Gastroesophageal sphincter (tissue), 4 donors: ENCODE measurements around the gene ZPLD1. TPM values are rescaled to one million over a fixed set of nuclear protein-coding genes. Genes with fewer than 3 reads are reported as not detected.

Experiments
- ATAC-seq: fragments of 150-250 bp; one replicate; pipeline ENCODE4 v1.9.1; 2016; ENCODE audit warnings: mild to moderate bottlenecking, moderate library complexity
- H3K27ac ChIP-seq, 4 donors: fragments of 200-600 bp; sonication (generic) in 3 of 4; 1 replicate in 3 of 4; 2 replicates in 1 of 4; pipeline ENCODE4 v1.5.1; 2016 to 2019
- H3K27me3 ChIP-seq: fragments of 200-600 bp; sonication (generic); one replicate; pipeline ENCODE4 v1.5.1; 2019
- H3K36me3 ChIP-seq, 2 donors: fragments of 200-600 bp; sonication (generic); one replicate each; pipeline ENCODE4 v1.5.1; 2019; ENCODE audit warnings: control low read depth in 1 of 2
- H3K4me1 ChIP-seq, 3 donors: fragments of 200-600 bp; sonication (generic); 1 replicate in 2 of 3; 2 replicates in 1 of 3; pipeline ENCODE4 v1.5.1; 2016 to 2019; ENCODE audit warnings: control low read depth in 2 of 3
- H3K4me3 ChIP-seq, 2 donors: fragments of 200-600 bp; sonication (generic); one replicate each; pipeline ENCODE4 v1.5.1; 2019; ENCODE audit warnings: mild to moderate bottlenecking in 1 of 2, moderate library complexity in 1 of 2
- H3K9me3 ChIP-seq, 3 donors: fragments of 200-600 bp; sonication (generic); one replicate each; pipeline ENCODE4 v1.5.1; 2017 to 2019; ENCODE audit warnings: control low read depth in 2 of 3
- CTCF ChIP-seq, 4 experiments: fragments of 200-600 bp in 2 of 4; fragments of 450-650 bp in 2 of 4; sonication (generic) in 1 of 4; IDR thresholded peaks; one replicate each; pipeline ENCODE4 v1.5.1; 2017 to 2019; ENCODE audit warnings: antibody characterized with exemption in 4 of 4, mild to moderate bottlenecking in 2 of 4, moderate library complexity in 2 of 4
- EP300 ChIP-seq: sonication (generic); formaldehyde crosslinking; IDR thresholded peaks from one replicate; pipeline ENCODE4 v1.6.1; 2017; ENCODE audit warnings: antibody characterized with exemption, mild to moderate bottlenecking
- POLR2A ChIP-seq, 2 donors: fragments of 450-650 bp; IDR thresholded peaks; one replicate each; pipeline ENCODE4 v1.6.1; 2017; ENCODE audit warnings: antibody characterized with exemption in 2 of 2, mild to moderate bottlenecking in 2 of 2, moderate library complexity in 1 of 2
- POLR2AphosphoS5 ChIP-seq: sonication (generic); formaldehyde crosslinking; IDR thresholded peaks from one replicate; pipeline ENCODE4 v1.6.1; 2017; ENCODE audit warnings: antibody characterized with exemption
- WGBS, 2 donors: methylation state at CpG; one replicate each; pipeline ENCODE4 v1.1.5; 2018; ENCODE audit warnings: low coverage in 1 of 2; 5-methylcytosine and 5-hydroxymethylcytosine counted together
- total RNA-seq, 4 donors: library from RNA; depleted of rRNA; stranded (reverse); fragments of >200 nt; gene quantifications; one replicate each; pipeline ENCODE4 v1.1.0, GENCODE V29; 2016

Gene ZPLD1
- total RNA-seq, 4 donors from 2014 or later: 0.15 to 0.47 (median 0.35) TPM; not detected in 1

GRCh38 chr3:102398176-102398575, 36.6 kb upstream of the ZPLD1 start:
- no peak for ATAC-seq
- Histone ChIP-seq H3K4me3 (no peak overlapping the region), H3K36me3 (no peaks in the 10 kb centered on the region), H3K27me3 (no peaks in the 10 kb centered on the region), H3K9me3 (no peaks in the 10 kb centered on the region), H3K27ac (no peak overlapping the region), H3K4me1 (no peaks in the 10 kb centered on the region)
- TF ChIP-seq EP300: no peak
- TF ChIP-seq POLR2AphosphoS5: no peak
- TF ChIP-seq POLR2A (IDR thresholded peaks at IDR 0.05): no peak
- 75 to 100% methylated on average over 1 of the region's 1 CpG for WGBS, 2 donors

- ATAC-seq: no peak
- Histone ChIP-seq H3K27me3 (no peaks in the 10 kb centered on the region), H3K4me1 (no peaks in the 10 kb centered on the region), H3K27ac (no peak overlapping the region), H3K4me3 (no peak overlapping the region), H3K9me3 (no peaks in the 10 kb centered on the region), H3K36me3 (no peaks in the 10 kb centered on the region)
- WGBS, 2 donors: 81 to 89% methylated on average over 5 of the region's 5 CpGs
- no peak for TF ChIP-seq EP300
- no peak for TF ChIP-seq POLR2A (IDR thresholded peaks at IDR 0.05)
- TF ChIP-seq POLR2AphosphoS5: no peak
- no peak for TF ChIP-seq CTCF (IDR thresholded peaks at IDR 0.05)
Measured at GRCh38 chr3:102398666-102399065, 36.1 kb upstream of the ZPLD1 start.

- Histone ChIP-seq H3K27me3 (no peaks in the 10 kb centered on the region), H3K4me1 (no peaks in the 10 kb centered on the region), H3K4me3 (no peak overlapping the region), H3K27ac (no peak overlapping the region), H3K9me3 (no peaks in the 10 kb centered on the region), H3K36me3 (no peaks in the 10 kb centered on the region)
- WGBS, 2 donors: 89 to 91% methylated on average over 5 of the region's 5 CpGs
- no peak for ATAC-seq
- TF ChIP-seq CTCF (IDR thresholded peaks at IDR 0.05): no peak
- TF ChIP-seq POLR2A (IDR thresholded peaks at IDR 0.05): no peak
- TF ChIP-seq POLR2AphosphoS5: no peak
- no peak for TF ChIP-seq EP300
Measured at GRCh38 chr3:102400142-102400541, 34.7 kb upstream of the ZPLD1 start.

- Histone ChIP-seq H3K4me1 (no peaks in the 10 kb centered on the region), H3K27ac (no peak overlapping the region), H3K9me3 (no peaks in the 10 kb centered on the region), H3K4me3 (no peak overlapping the region), H3K27me3 (no peaks in the 10 kb centered on the region), H3K36me3 (no peaks in the 10 kb centered on the region)
- no peak for TF ChIP-seq POLR2AphosphoS5
- no peak for TF ChIP-seq POLR2A (IDR thresholded peaks at IDR 0.05)
- no peak for TF ChIP-seq CTCF (IDR thresholded peaks at IDR 0.05)
- TF ChIP-seq EP300: no peak
- WGBS, 2 donors: 69 to 88% methylated on average over 2 of the region's 2 CpGs
- no peak for ATAC-seq
Measured at GRCh38 chr3:102400766-102401165, 34.0 kb upstream of the ZPLD1 start.

- Histone ChIP-seq H3K27ac (no peak overlapping the region), H3K36me3 (no peaks in the 10 kb centered on the region), H3K27me3 (no peaks in the 10 kb centered on the region), H3K9me3 (no peaks in the 10 kb centered on the region), H3K4me3 (no peak overlapping the region), H3K4me1 (no peaks in the 10 kb centered on the region)
- ATAC-seq: no peak
- TF ChIP-seq CTCF (IDR thresholded peaks at IDR 0.05) (no peak), EP300 (no peak), POLR2A (IDR thresholded peaks at IDR 0.05) (no peak), POLR2AphosphoS5 (no peak)
Measured at GRCh38 chr3:102410616-102411015, 24.2 kb upstream of the ZPLD1 start.
